ENCODE measurements around the gene KRT86.
"Not testable (repeated sequence)": the region's sequence is repeated elsewhere in the genome, so short reads cannot be mapped to it uniquely, and the experiment has no call there.

The KRT86 gene

GRCh38 chr12:52245962-52246569 lies 28.4 kb upstream of the KRT86 start:
- Mint-ChIP-seq H3K4me1 (peaks cover 21% of the 10 kb centered on the region), H3K9me3 (no peaks in the 10 kb centered on the region), H3K27ac (no peak overlapping the region), H3K36me3 (peaks cover 2% of the 10 kb centered on the region), H3K27me3 (peaks cover 12% of the 10 kb centered on the region), H3K4me3 (no peak overlapping the region)

DNA sequence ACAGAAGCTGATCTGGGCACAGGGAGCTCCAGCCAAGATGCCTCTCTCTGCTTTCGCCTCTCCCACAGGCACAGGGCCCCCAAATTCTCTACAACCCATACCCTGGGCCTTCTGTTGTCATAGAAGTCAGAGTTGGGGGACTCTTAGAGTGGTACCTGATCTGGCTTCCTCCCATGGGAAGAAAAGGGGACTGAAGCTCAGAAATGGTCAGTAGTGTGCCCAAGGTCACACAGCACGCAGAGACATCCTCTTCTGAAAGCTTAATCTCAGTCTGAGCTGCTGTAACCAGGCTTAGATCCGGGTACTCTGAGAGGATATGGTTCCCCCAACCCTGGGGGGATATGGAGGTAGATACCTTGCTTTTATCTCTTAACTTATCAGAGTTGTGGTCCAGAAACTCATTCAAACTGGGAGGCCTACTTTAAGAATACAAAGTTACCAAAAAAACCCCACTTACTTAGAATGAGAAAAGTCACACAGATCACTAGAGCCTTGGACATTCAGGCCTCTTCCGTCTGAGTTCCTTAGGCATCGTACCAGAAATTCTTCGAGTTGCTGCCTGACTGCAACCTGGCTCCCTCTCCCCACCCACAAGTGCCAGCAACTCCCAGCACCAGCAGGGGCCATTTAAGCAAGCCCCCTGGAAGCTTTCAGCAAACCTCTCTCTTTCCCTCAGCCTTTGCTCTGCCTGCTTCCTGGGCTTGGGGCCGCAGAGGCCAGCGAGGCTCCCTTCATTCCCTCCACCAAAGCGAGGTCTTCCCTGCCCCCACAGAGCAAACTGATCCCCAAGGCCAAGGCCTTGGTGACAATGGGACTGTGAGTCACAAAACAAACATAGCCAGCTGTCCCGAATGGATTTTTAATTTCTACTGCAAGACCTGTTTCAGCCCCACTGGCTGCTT lies 27.5 kb upstream of the KRT86 start:
- peaks cover 30% of the 10 kb centered on the region for H3K4me1 Mint-ChIP-seq
- H3K4me3 Mint-ChIP-seq, result no peak overlapping the region
- H3K27me3 Mint-ChIP-seq, result peaks cover 13% of the 10 kb centered on the region
- peaks cover 2% of the 10 kb centered on the region for H3K36me3 Mint-ChIP-seq
- peak overlapping the region; percentile 24 for H3K27ac Mint-ChIP-seq
- no peaks in the 10 kb centered on the region for H3K9me3 Mint-ChIP-seq

DNA sequence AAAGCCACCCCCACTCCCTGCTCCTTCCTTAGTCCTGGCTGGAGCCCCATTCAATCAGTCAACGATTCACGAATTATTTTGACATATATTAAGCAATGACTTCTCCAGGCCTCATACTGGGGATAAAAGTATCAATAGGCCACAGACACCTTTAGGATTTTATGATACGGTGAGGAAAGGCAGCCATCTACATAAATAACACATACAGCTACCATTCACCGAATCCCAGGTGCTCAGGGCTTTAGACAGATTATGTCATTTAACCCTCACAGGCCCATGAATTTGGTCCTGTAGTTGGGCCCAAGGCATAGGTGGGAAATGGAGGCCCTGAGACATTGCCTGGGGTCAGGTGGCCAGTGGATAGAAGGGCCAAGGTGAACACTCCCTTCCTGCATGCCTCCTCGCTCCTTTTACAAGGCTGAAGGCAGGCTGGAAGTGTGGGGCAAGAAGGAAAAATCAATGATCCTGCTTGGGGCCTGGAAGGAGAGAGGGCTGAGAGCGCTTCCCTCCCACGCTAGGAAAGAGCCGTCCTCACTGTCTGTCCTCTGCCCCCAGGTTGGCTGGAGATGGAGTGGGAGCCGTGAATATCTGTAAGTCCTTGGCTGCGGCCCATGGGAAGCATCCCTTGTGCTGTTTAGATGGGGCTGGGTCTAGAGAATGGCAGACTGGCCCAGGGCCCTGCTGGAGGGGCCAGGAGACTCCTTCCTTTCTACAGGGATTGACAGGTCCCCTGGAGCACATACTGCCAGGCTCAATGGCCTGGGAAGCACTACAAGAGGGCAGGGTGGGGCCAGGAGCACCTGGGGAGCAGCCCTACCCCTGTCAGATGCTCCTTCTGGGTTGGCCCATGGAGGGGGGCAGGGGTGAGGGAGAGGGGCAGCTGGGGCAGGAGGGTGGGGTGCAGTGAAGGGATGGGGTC lies 26.6 kb upstream of the KRT86 start:
- H3K4me1 Mint-ChIP-seq, result peaks cover 30% of the 10 kb centered on the region
- no peak overlapping the region for H3K4me3 Mint-ChIP-seq

DNA sequence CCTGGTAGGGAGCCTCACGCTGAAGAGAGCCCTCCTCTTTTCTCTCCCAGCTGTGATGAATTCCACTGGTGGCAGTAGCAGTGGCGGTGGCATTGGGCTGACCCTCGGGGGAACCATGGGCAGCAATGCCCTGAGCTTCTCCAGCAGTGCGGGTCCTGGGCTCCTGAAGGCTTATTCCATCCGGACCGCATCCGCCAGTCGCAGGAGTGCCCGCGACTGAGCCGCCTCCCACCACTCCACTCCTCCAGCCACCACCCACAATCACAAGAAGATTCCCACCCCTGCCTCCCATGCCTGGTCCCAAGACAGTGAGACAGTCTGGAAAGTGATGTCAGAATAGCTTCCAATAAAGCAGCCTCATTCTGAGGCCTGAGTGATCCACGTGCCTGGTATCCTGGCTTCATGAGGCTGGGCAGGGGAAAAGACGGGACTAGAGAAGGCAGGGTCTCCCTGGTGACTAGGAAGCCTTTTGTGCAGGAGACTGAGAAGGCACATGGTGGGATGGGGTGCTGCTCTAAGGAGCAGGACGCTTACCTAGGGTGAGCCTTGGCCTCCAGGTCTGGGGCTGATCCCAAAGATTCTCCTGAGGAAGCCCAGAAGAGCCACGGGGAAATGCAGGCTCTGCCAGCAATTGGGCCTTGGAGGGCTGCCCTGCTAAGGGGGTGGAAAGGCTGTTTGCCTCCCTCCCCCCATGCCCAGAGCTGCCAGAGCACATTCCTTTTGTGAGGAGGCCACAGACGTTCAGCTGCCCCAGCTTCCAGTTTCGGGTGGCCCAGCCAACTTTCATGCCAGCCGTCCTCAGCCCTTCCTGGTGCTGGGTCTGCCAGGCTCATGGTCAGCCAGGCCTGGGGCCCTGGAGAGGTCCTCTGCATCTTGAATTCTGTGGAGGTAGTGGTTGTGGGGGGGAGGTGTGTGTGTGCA lies 25.6 kb upstream of the KRT86 start:
- H3K4me1 Mint-ChIP-seq, result peaks cover 26% of the 10 kb centered on the region
- no peaks in the 10 kb centered on the region for H3K9me3 Mint-ChIP-seq
- no peak overlapping the region for H3K4me3 Mint-ChIP-seq
- H3K27me3 Mint-ChIP-seq, result peaks cover 13% of the 10 kb centered on the region
- H3K36me3 Mint-ChIP-seq, result peaks cover 2% of the 10 kb centered on the region
- H3K27ac Mint-ChIP-seq, result no peak overlapping the region

More for the DNA sequence above, 26.6 kb upstream of the KRT86 start:
- H3K27me3 Mint-ChIP-seq, result peaks cover 13% of the 10 kb centered on the region
- peaks cover 2% of the 10 kb centered on the region for H3K36me3 Mint-ChIP-seq
- H3K27ac Mint-ChIP-seq, result no peak overlapping the region
- H3K9me3 Mint-ChIP-seq, result no peaks in the 10 kb centered on the region

DNA sequence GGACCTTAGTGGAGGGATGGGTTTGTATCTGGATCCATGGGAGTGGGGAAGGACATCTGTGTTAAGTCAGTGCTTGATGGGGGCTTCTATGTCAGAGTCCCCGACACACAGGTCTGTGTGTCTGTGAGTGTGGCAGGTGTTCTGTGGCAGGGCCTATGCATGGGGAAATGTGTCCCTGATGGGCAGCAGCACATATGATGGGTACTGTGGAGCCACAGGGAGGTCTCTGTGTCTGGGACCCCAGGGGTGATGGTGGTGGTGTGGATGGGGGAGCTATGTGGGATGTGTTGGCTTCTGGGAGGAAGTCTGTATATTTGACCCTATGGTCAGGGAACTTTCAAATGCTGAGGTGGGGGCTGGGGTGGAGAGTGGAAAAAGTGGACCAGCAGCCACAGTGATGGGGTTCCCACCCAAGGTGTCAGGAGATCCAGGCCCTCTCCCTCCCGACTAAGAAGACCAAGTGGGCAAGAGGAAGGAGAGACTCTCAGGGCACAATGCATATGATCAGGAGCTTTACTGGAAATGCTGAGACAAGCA lies 24.9 kb upstream of the KRT86 start:
- Mint-ChIP-seq H3K4me1 (peaks cover 18% of the 10 kb centered on the region), H3K27me3 (peaks cover 13% of the 10 kb centered on the region), H3K4me3 (peak overlapping the region; percentile 5), H3K27ac (no peak overlapping the region), H3K9me3 (no peaks in the 10 kb centered on the region), H3K36me3 (peaks cover 2% of the 10 kb centered on the region)

DNA sequence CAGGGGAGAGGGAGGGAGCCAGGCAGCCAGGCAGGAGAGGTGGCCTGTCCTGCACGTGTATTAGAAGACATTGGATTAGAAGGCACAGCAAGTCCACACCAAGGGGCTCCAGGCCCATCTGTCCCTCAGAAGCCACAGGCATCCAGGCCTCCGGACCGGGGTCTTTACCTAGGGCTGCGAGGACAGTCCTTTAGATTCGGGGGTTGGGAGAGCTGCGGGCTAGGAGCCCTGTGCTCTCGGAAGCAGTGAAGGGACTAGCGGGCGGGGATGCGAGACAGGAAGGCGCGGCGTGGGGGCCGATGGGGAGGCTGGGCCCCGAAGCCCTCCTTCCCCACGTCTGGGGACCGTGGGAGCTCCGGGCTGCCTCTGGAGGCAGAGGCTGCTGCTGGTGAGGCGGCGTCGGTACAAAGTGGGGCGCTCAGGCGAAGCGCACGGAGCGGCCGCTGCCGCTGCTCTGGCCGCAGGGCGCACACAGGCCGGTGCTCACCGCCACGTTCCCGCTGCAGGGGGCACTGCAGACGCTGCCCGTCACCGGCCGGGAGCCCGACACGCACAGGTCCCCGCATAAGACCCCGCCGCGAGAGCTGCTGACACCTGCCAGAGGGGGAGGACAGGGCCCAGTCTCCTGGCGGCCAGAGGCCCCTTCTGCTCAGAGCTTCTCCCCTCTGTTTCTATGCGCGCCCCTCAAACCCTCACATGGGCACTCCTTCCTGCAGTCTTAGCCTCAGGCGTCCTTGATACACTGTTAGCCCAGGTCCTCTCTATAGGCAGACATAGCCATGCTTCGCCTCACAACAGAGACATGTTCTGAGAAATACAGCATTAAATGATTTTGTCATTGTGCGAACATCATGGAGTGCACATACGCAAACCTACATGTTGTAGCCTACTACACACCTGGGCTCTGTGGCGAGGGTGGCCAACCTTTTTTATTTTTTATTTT lies 24.1 kb upstream of the KRT86 start:
- H3K4me3 Mint-ChIP-seq, result peak overlapping the region; percentile 5
- H3K4me1 Mint-ChIP-seq, result peaks cover 17% of the 10 kb centered on the region
- peaks cover 2% of the 10 kb centered on the region for H3K36me3 Mint-ChIP-seq
- H3K27ac Mint-ChIP-seq, result no peak overlapping the region
- H3K27me3 Mint-ChIP-seq, result peaks cover 13% of the 10 kb centered on the region
- no peaks in the 10 kb centered on the region for H3K9me3 Mint-ChIP-seq

DNA sequence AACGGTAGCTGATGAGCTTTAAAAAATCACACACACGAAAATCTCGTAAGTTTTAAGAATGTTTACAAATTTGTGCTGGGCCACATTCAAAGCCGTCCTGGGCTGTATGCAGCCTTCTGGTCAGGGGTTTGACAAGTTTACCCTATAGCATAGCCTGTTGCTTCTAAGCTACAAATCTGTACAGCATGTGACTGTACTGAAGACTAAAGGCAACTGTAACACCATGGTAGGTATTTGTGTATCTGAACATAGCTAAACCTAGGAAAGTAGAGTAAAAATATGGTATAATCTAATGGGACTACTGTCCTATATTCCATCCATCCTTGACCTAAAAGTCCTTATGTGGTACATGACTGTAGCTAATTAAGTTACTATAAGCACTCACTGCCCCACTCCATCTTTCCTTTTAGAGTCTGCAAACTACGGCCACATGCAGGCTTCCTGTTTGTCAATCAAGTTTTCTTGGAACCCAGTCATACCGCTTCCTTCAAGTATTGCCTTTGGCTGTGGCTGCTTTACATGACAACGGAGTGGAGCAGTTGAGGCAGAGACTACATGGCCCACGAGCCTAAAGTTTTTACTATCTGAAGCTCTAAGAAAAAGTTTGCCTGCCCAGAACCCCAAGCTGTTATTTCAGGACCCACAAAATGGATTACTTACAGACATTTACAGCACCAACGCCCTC lies 22.9 kb upstream of the KRT86 start:
- Mint-ChIP-seq H3K27ac (no peak overlapping the region), H3K9me3 (no peaks in the 10 kb centered on the region), H3K4me3 (no peak overlapping the region), H3K4me1 (peaks cover 17% of the 10 kb centered on the region), H3K36me3 (peaks cover 2% of the 10 kb centered on the region), H3K27me3 (peaks cover 22% of the 10 kb centered on the region)

DNA sequence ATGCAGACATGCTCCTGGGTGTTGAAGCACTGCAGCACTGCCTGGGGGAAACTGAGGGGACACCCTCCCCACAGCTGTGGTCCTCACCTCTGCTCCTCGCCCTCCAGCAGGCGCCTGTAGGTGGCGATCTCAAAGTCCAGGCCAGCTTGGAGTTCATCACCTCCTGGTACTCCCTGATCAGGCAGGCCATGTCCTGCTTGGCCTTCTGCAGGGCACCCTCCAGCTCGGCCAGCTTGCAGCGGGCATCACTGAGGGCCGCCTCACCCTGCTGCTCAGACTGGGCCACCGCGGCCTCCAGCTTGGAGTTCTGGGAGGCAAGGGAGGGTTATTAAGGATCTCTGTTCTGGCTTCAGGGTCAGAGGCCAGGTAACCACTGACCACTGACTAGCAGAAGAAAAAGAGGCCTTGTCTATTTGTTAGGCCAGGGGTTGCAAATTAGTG lies 22.2 kb upstream of the KRT86 start:
- H3K9me3 Mint-ChIP-seq, H3K27ac Mint-ChIP-seq, H3K4me3 Mint-ChIP-seq, H3K36me3 Mint-ChIP-seq: not testable (repeated sequence)
- H3K4me1 Mint-ChIP-seq, result peaks cover 17% of the 10 kb centered on the region
- H3K27me3 Mint-ChIP-seq, result peaks cover 25% of the 10 kb centered on the region

DNA sequence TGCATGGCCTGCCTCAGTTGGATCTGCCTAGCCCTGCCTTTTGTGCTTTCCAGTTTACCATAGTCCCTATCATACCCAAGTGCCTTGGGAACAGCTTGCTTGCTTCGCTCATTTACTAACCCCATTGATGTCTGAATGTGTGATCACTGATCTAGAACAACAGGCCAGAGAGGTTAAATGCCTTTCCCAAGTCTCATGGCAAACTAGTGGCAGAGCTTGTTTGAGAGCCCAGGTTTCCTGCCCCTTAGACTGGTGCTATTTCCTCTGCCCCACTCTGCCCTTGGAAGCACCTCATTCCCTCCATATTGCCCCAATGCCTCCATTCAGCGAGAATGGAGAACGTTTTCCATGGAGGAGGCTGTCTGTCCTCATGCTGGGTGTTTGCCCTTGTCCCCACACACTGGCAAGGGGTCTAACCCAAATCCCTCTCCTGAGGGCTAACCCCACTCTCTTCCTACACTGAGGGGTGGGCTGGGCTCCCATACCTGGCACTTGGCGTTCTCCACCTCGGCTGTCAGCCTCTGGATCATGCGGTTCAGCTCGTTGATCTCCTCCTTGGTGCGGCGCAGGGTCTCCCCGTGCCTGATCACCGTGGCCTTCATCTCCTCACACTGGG lies 21.6 kb upstream of the KRT86 start:
- peaks cover 17% of the 10 kb centered on the region for H3K4me1 Mint-ChIP-seq
- no peaks in the 10 kb centered on the region for H3K9me3 Mint-ChIP-seq
- H3K27ac Mint-ChIP-seq, result no peak overlapping the region
- no peak overlapping the region for H3K4me3 Mint-ChIP-seq
- H3K36me3 Mint-ChIP-seq, result peaks cover 4% of the 10 kb centered on the region
- peaks cover 27% of the 10 kb centered on the region for H3K27me3 Mint-ChIP-seq

GRCh38 chr12:52253391-52254179 lies 20.9 kb upstream of the KRT86 start:
- Mint-ChIP-seq H3K27ac (no peak overlapping the region), H3K36me3 (peaks cover 4% of the 10 kb centered on the region), H3K4me3 (no peak overlapping the region), H3K4me1 (peaks cover 17% of the 10 kb centered on the region), H3K27me3 (peaks cover 29% of the 10 kb centered on the region), H3K9me3 (no peaks in the 10 kb centered on the region)

GRCh38 chr12:52254180-52254964 lies 20.1 kb upstream of the KRT86 start:
- H3K4me3 Mint-ChIP-seq, result no peak overlapping the region

More at GRCh38 chr12:52254180-52254964, 20.1 kb upstream of the KRT86 start:
- Mint-ChIP-seq H3K36me3 (peaks cover 4% of the 10 kb centered on the region), H3K4me1 (peaks cover 19% of the 10 kb centered on the region), H3K27ac (peak overlapping the region; percentile 30), H3K27me3 (peaks cover 31% of the 10 kb centered on the region), H3K9me3 (no peaks in the 10 kb centered on the region)
